Liver (tissue), 9 donors: ENCODE measurements around the gene FXYD7. TPM values are rescaled to one million over a fixed set of nuclear protein-coding genes. Genes with fewer than 3 reads are reported as not detected.

ENCODE experiments used
- DNase-seq: peaks from one replicate; pipeline ENCODE4 v3.0.0-alpha.2; 2017; ENCODE audit warnings: low spot score
- H3K27ac ChIP-seq, 2 donors: one replicate each; pipeline ENCODE4 v1.7.0; 2013; ENCODE audit warnings: inconsistent platforms in 2 of 2, low read length in 2 of 2, control low read depth in 1 of 2, low read depth in 1 of 2, mild to moderate bottlenecking in 1 of 2
- H3K27me3 ChIP-seq, 4 donors: one replicate each; pipeline versions ENCODE4 v1.6.1 to v1.7.0; 2013; ENCODE audit warnings: low read length in 3 of 4, inconsistent platforms in 1 of 4, mild to moderate bottlenecking in 1 of 4, moderate library complexity in 1 of 4; ENCODE audit not compliant: control insufficient read depth in 4 of 4, insufficient read depth in 4 of 4
- H3K36me3 ChIP-seq, 4 donors: one replicate each; pipeline versions ENCODE4 v1.6.1 to v1.7.0; 2013; ENCODE audit warnings: low read length in 3 of 4, mild to moderate bottlenecking in 3 of 4, low read depth in 1 of 4, moderate library complexity in 1 of 4; ENCODE audit not compliant: control insufficient read depth in 4 of 4, insufficient read depth in 3 of 4
- H3K4me1 ChIP-seq, 4 donors: one replicate each; pipeline versions ENCODE4 v1.6.1 to v1.7.0; 2013; ENCODE audit warnings: low read length in 3 of 4, mild to moderate bottlenecking in 3 of 4, moderate library complexity in 1 of 4; ENCODE audit not compliant: control insufficient read depth in 4 of 4, insufficient read depth in 4 of 4
- H3K4me3 ChIP-seq, 3 donors: one replicate each; pipeline versions ENCODE4 v1.6.1 to v1.7.0; 2013; ENCODE audit warnings: low read length in 3 of 3, control low read depth in 1 of 3, low read depth in 1 of 3, mild to moderate bottlenecking in 1 of 3
- H3K9ac ChIP-seq, 2 donors: one replicate each; pipeline ENCODE4 v1.7.0; 2013; ENCODE audit warnings: low read length in 2 of 2, mild to moderate bottlenecking in 2 of 2, moderate library complexity in 2 of 2, control low read depth in 1 of 2, low read depth in 1 of 2
- H3K9me3 ChIP-seq, 4 donors: one replicate each; pipeline versions ENCODE4 v1.6.1 to v1.7.0; 2013; ENCODE audit warnings: low read length in 3 of 4; ENCODE audit not compliant: control insufficient read depth in 4 of 4
- EGR1 ChIP-seq, 2 donors: IDR thresholded peaks; 2 replicates each; pipeline ENCODE4 v1.6.1; 2016 to 2018; ENCODE audit warnings: antibody characterized with exemption in 2 of 2, low read depth in 2 of 2
- GABPA ChIP-seq, 2 donors: IDR thresholded peaks in 1 of 2; conservative IDR thresholded peaks in 1 of 2; 2 replicates each; pipeline ENCODE4 v1.6.1; 2016; ENCODE audit warnings: antibody characterized with exemption in 2 of 2, mild to moderate bottlenecking in 1 of 2, moderate library complexity in 1 of 2
- JUND ChIP-seq, 2 donors: IDR thresholded peaks; 2 replicates each; pipeline ENCODE4 v1.6.1; 2016; ENCODE audit warnings: antibody characterized with exemption in 2 of 2
- NR2F2 ChIP-seq: IDR thresholded peaks from 2 replicates; pipeline ENCODE4 v1.6.1; 2016; ENCODE audit warnings: antibody characterized with exemption
- RAD21 ChIP-seq, 2 donors: IDR thresholded peaks; 2 replicates each; pipeline ENCODE4 v1.6.1; 2016; ENCODE audit warnings: antibody characterized with exemption in 2 of 2, mild to moderate bottlenecking in 2 of 2
- RXRA ChIP-seq, 2 donors: IDR thresholded peaks; 2 replicates each; pipeline ENCODE4 v1.6.1; 2017 to 2018; ENCODE audit warnings: antibody characterized with exemption in 2 of 2, mild to moderate bottlenecking in 1 of 2
- SP1 ChIP-seq: IDR thresholded peaks from 2 replicates; pipeline ENCODE4 v1.6.1; 2018; ENCODE audit warnings: antibody characterized with exemption, mild to moderate bottlenecking
- TAF1 ChIP-seq: conservative IDR thresholded peaks from 2 replicates; pipeline ENCODE4 v1.6.1; 2016; ENCODE audit warnings: antibody characterized with exemption, mild to moderate bottlenecking
- YY1 ChIP-seq: IDR thresholded peaks from 2 replicates; pipeline ENCODE4 v1.6.1; 2016; ENCODE audit warnings: antibody characterized with exemption, mild to moderate bottlenecking
- WGBS: extraction: QIAGEN DNeasy Blood & Tissue Kit; methylation state at CpG from one replicate; pipeline ENCODE4 v1.1.7; 2013; 5-methylcytosine and 5-hydroxymethylcytosine counted together
- polyA plus RNA-seq, 2 donors: library from polyadenylated mRNA; stranded (reverse) in 1 of 2; unstranded in 1 of 2; fragments of 200-250 nt in 1 of 2; fragments of >200 nt in 1 of 2; fragmentation: Nextera tagmentation in 1 of 2; extraction: Ambion mirVana in 1 of 2; gene quantifications; one replicate each; pipeline versions ENCODE4 v1.2.1 to v1.2.3, GENCODE V29; 2013 to 2015
- total RNA-seq, 2 donors: library from RNA; depleted of rRNA; stranded (reverse); fragments of >200 nt; gene quantifications; one replicate each; pipeline ENCODE4 v1.2.3, GENCODE V29; 2014
- TF ChIP-seq, protein P1 (sequence below): IDR thresholded peaks from 2 replicates; pipeline ENCODE4 v1.6.1; 2016; ENCODE audit warnings: antibody characterized with exemption, mild to moderate bottlenecking
- TF ChIP-seq, protein P2 (sequence below): fragments of 150-350 bp; IDR thresholded peaks from 2 replicates; pipeline ENCODE4 v1.5.1; 2017; ENCODE audit warnings: improper control_type of control experiment, low read depth, low read length; ENCODE audit not compliant: missing input control
- TF ChIP-seq, protein P3 (sequence below): IDR thresholded peaks from 2 replicates; pipeline ENCODE4 v1.6.1; 2016; ENCODE audit warnings: antibody characterized with exemption
- TF ChIP-seq, protein P4 (sequence below): IDR thresholded peaks from 2 replicates; pipeline ENCODE4 v1.6.1; 2016; ENCODE audit warnings: antibody characterized with exemption
- TF ChIP-seq, protein P5 (sequence below): IDR thresholded peaks from 2 replicates; pipeline ENCODE4 v1.6.1; 2016; ENCODE audit warnings: antibody characterized with exemption
- donor health status: healthy.
- donor health status: healthy.
- donor health status: healthy.
- donor health status: healthy.
- donor health status: healthy.

Gene FXYD7
- total and polyA plus RNA-seq, 4 donors = 0.08 to 0.09 TPM; not detected in 2

DNA sequence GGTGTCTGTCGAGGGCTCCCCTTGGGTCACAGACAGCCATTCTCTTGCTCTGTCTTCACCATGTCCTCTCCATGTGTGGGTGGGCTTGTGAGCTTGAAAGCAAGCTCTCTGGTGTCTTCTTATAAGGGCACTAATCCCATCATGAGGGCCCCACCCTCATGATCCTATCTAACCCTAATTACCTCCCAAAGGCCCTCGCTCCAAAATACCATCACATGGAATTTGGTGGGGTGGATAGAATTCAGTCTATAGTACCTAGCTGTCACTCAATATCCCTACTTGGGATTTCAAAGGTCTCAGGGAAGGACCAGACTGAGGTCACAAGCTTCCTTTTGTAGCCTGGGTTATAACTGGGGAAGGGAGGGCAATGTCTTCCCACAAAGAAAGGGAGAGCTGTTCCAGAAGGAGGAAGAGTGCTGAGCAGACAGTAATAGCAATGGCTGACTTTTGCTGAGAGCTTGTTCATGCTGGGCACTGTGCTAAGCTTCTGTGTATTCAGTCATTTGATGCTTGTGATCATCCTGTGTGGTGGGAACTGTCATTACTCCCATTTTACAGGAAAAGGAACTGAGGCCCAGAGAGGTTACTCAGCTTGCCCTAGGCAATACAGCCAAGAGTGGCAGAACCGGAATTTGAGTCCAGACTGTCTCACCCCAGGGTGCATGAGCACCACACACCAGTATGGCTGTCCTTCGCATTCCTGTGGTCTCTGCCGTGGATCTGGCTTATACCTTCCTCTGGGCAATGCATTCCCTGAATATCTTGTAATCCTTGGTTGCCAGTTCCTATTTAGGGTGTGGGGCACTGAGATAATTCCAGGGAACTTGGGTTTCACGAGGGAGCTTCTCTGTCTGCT lies 19.6 kb downstream of the FXYD7 start (continued):
- TF ChIP-seq, protein P1, sequence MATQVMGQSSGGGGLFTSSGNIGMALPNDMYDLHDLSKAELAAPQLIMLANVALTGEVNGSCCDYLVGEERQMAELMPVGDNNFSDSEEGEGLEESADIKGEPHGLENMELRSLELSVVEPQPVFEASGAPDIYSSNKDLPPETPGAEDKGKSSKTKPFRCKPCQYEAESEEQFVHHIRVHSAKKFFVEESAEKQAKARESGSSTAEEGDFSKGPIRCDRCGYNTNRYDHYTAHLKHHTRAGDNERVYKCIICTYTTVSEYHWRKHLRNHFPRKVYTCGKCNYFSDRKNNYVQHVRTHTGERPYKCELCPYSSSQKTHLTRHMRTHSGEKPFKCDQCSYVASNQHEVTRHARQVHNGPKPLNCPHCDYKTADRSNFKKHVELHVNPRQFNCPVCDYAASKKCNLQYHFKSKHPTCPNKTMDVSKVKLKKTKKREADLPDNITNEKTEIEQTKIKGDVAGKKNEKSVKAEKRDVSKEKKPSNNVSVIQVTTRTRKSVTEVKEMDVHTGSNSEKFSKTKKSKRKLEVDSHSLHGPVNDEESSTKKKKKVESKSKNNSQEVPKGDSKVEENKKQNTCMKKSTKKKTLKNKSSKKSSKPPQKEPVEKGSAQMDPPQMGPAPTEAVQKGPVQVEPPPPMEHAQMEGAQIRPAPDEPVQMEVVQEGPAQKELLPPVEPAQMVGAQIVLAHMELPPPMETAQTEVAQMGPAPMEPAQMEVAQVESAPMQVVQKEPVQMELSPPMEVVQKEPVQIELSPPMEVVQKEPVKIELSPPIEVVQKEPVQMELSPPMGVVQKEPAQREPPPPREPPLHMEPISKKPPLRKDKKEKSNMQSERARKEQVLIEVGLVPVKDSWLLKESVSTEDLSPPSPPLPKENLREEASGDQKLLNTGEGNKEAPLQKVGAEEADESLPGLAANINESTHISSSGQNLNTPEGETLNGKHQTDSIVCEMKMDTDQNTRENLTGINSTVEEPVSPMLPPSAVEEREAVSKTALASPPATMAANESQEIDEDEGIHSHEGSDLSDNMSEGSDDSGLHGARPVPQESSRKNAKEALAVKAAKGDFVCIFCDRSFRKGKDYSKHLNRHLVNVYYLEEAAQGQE = no peak
- TF ChIP-seq SP1 = no peak

DNA sequence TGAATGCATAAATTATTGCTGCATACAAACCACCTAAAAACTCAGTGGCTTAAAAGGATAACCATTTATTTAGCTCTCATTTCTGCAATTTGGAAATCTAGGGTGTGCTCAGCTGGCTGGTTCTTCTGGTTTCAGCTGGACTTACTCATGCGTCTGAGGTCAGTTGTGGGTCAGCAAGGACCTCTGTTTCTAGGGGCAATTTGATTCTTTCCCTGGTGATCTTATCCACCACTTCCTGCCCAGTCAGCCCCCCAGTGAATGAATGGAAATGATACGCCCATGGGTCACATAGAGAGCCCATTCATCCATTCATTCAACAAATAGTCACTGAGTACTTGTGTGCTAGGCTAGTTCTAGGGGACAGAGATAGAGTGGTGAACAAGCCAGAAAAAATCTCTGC lies 21.4 kb downstream of the FXYD7 start:
- H3K36me3 ChIP-seq = peaks cover 0 to 8% (median 5%) of the 10 kb centered on the region in 4 donors
- 94% methylated on average over 2 of the region's 2 CpGs for WGBS

More for the DNA sequence above, 21.4 kb downstream of the FXYD7 start:
- Histone ChIP-seq H3K4me3 (no peak overlapping the region), H3K9ac (no peak overlapping the region), H3K27me3 (no peaks in the 10 kb centered on the region), H3K9me3 (peaks cover 0 to 6% (median 2%) of the 10 kb centered on the region in 4 donors), H3K27ac (no peak overlapping the region), H3K4me1 (peaks cover under 1 to 9% (median 6%) of the 10 kb centered on the region in 4 donors)
- TF ChIP-seq, protein P2, sequence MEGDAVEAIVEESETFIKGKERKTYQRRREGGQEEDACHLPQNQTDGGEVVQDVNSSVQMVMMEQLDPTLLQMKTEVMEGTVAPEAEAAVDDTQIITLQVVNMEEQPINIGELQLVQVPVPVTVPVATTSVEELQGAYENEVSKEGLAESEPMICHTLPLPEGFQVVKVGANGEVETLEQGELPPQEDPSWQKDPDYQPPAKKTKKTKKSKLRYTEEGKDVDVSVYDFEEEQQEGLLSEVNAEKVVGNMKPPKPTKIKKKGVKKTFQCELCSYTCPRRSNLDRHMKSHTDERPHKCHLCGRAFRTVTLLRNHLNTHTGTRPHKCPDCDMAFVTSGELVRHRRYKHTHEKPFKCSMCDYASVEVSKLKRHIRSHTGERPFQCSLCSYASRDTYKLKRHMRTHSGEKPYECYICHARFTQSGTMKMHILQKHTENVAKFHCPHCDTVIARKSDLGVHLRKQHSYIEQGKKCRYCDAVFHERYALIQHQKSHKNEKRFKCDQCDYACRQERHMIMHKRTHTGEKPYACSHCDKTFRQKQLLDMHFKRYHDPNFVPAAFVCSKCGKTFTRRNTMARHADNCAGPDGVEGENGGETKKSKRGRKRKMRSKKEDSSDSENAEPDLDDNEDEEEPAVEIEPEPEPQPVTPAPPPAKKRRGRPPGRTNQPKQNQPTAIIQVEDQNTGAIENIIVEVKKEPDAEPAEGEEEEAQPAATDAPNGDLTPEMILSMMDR = no peak
- TF ChIP-seq YY1 (no peak), SP1 (no peak), NR2F2 (no peak), TAF1 (no peak), EGR1 (IDR thresholded peaks at IDR 0.05; ENCODE audit: low read depth in 2 of 2) (no peak), RAD21 (IDR thresholded peaks at IDR 0.05) (no peak), GABPA (IDR thresholded peaks at IDR 0.05 in 1 of 2, conservative IDR thresholded peaks at IDR 0.05 in 1 of 2) (no peak), RXRA (IDR thresholded peaks at IDR 0.05) (no peak), JUND (IDR thresholded peaks at IDR 0.05) (no peak)
- TF ChIP-seq, protein P3, sequence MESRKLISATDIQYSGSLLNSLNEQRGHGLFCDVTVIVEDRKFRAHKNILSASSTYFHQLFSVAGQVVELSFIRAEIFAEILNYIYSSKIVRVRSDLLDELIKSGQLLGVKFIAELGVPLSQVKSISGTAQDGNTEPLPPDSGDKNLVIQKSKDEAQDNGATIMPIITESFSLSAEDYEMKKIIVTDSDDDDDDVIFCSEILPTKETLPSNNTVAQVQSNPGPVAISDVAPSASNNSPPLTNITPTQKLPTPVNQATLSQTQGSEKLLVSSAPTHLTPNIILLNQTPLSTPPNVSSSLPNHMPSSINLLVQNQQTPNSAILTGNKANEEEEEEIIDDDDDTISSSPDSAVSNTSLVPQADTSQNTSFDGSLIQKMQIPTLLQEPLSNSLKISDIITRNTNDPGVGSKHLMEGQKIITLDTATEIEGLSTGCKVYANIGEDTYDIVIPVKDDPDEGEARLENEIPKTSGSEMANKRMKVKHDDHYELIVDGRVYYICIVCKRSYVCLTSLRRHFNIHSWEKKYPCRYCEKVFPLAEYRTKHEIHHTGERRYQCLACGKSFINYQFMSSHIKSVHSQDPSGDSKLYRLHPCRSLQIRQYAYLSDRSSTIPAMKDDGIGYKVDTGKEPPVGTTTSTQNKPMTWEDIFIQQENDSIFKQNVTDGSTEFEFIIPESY = no peak
- TF ChIP-seq, protein P4, sequence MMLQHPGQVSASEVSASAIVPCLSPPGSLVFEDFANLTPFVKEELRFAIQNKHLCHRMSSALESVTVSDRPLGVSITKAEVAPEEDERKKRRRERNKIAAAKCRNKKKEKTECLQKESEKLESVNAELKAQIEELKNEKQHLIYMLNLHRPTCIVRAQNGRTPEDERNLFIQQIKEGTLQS = no peak
- TF ChIP-seq, protein P1 = no peak
- TF ChIP-seq, protein P5, sequence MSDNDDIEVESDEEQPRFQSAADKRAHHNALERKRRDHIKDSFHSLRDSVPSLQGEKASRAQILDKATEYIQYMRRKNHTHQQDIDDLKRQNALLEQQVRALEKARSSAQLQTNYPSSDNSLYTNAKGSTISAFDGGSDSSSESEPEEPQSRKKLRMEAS = no peak
- DNase-seq = no peak
